SJSA1 (cell line): ENCODE data around the gene DRAXIN. TPM values are rescaled to one million over a fixed set of nuclear protein-coding genes. Genes with fewer than 3 reads are reported as not detected.

ENCODE experiments used
- DNase-seq, 2 experiments: peaks; one replicate each; pipeline ENCODE4 v3.0.0-alpha.2; 2015 to 2020; ENCODE audit warnings: low spot score in 2 of 2, low read depth in 1 of 2
- H3K27ac ChIP-seq: fragments of 250-450 bp; sonication (Bioruptor Pico); 2 replicates; pipeline ENCODE4 v1.5.1; 2020; ENCODE audit warnings: mild to moderate bottlenecking, moderate library complexity
- H3K27me3 ChIP-seq: fragments of 250-450 bp; sonication (Bioruptor Pico); replicated peaks from 2 replicates; pipeline ENCODE4 v1.5.1; 2020; ENCODE audit warnings: mild to moderate bottlenecking, moderate library complexity
- H3K36me3 ChIP-seq: fragments of 250-450 bp; sonication (Bioruptor Pico); 2 replicates; pipeline ENCODE4 v1.5.1; 2020; ENCODE audit warnings: mild to moderate bottlenecking
- H3K4me1 ChIP-seq: fragments of 250-450 bp; sonication (Bioruptor Pico); replicated peaks from 2 replicates; pipeline ENCODE4 v1.6.1; 2021; ENCODE audit warnings: mild to moderate bottlenecking
- H3K4me3 ChIP-seq: fragments of 250-450 bp; sonication (Bioruptor Pico); 2 replicates; pipeline ENCODE4 v1.5.1; 2020; ENCODE audit warnings: mild to moderate bottlenecking
- H3K9me3 ChIP-seq: fragments of 250-450 bp; sonication (Bioruptor Pico); replicated peaks from 2 replicates; pipeline ENCODE4 v1.5.1; 2020; ENCODE audit warnings: mild to moderate bottlenecking
- total RNA-seq: library from RNA; depleted of rRNA; stranded (reverse); fragments of >200 nt; shearing (Covaris generic); gene quantifications from 2 replicates; pipeline ENCODE4 v1.2.3, GENCODE V29; 2014

DRAXIN gene
- total RNA-seq, 1 experiment from 2014 or later: not detected

GRCh38 chr1:11748294-11749202, 57.0 kb downstream of the DRAXIN start:
- Histone ChIP-seq H3K4me1 (no peaks in the 10 kb centered on the region), H3K27me3 (no peaks in the 10 kb centered on the region), H3K27ac (no peak overlapping the region), H3K4me3 (no peak overlapping the region), H3K36me3 (no peaks in the 10 kb centered on the region), H3K9me3 (no peaks in the 10 kb centered on the region)
- DNase-seq: no peak

DNA sequence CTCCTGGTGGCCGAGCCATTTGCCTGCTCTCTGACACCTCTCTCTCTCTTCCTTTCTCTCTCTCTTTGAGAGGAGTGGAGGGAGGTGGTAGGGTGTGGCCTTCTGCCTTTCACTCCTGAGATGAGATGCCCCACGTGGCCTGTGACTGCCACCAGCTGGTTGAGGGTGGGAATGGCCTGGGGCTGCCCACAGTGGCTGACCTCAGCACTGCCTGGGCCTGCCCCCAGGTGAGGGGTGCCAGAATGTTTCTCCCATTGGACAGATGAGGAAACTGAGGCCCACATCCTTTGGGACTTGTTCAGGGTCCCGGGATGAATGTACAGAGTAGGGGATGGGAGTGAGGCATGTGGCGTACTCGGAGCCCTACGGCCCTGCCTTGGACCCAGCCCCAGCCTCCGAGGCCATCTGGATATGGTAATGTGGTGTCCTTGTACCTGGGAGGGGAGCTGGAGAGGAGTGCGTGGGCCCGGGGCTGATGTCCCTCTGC, 57.7 kb downstream of the DRAXIN start:
- Histone ChIP-seq H3K36me3 (no peaks in the 10 kb centered on the region), H3K4me3 (no peak overlapping the region), H3K27ac (no peak overlapping the region), H3K9me3 (no peaks in the 10 kb centered on the region), H3K27me3 (no peaks in the 10 kb centered on the region), H3K4me1 (no peaks in the 10 kb centered on the region)
- peak in 1 of 2 experiments; percentile 9 for DNase-seq

DNA sequence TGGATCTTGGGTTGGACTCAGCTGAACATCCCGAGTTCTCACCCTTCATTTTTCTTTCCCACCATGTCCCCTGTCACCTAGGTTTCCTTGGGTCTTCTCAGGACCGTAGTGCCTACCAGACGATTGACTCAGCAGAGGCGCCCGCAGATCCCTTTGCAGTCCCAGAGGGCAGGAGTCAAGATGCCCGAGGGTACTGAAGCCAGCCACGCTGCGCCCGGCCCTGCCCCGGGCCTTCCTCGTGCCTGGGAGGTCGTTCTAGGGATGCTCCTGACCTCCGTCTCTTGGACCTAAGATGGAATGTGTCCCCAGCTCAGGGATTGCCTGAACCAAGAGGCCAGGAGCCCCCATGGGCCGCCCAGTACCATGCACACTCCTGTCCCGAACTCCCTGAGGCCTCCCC, 58.5 kb downstream of the DRAXIN start:
- Histone ChIP-seq H3K4me1 (no peaks in the 10 kb centered on the region), H3K36me3 (no peaks in the 10 kb centered on the region), H3K9me3 (no peaks in the 10 kb centered on the region), H3K4me3 (no peak overlapping the region), H3K27ac (no peak overlapping the region), H3K27me3 (no peaks in the 10 kb centered on the region)
- DNase-seq: no peak

DNA sequence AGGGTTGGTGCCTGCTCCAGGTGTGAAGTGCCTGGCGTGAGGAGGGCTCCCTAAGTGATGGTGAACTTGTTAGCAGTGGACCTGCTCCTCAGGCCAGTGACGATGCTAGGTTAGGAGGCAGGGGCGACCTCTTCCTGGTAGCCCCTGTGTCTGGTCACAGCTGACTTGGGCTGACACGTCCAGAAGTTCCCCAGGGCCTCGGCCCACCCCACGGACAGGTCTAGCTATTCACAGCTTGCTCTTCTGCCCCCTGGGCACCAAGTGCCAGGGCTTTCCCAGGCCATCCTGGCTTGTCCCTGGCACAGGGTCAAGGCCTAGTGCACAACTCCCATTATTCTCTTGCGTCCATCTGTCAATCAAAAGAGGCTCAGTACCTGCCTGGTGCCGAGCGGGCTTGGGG, 59.6 kb downstream of the DRAXIN start:
- H3K4me1 ChIP-seq: no peaks in the 10 kb centered on the region
- H3K27me3 ChIP-seq: no peaks in the 10 kb centered on the region
- H3K9me3 ChIP-seq: no peaks in the 10 kb centered on the region

DNA sequence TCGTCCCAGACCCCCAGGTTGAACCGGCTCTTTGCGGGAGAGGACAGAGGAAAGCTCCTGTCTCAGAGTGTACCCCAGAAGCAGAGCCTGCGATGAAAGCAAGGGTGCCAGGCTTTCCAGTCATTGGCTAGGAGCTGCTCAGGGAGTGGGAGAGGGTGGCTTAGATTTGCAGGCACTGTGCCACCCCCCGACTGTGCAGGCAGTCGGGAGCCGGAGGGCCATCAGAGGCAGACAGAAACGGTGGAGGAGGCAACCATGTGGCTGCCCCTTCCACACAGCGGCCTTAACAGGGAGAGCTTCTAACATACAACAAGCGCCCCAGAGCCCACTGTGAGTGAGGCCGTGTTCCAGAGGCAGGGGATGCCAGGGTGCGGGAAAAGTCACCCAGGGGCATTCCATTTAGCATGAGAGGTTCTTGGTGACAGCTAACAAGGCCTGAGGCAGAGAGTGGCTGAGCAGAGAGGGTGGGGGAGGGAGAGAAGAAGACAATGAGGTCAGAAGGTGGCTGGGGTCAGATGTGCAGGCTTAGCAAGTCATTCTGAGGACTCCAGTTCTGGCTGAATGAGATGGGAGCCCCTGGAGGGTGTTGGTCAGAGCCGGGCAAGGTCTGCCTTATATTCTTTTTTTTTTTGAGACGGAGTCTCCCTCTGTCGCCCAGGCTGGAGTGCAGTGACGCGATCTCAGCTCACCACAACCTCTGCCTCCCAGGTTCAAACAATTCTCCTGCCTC, 61.0 kb downstream of the DRAXIN start:
- Histone ChIP-seq H3K9me3 (peaks cover 6% of the 10 kb centered on the region; the same call in 1 of the 2 replicates), H3K27ac (no peak overlapping the region), H3K36me3 (no peaks in the 10 kb centered on the region), H3K4me1 (no peaks in the 10 kb centered on the region), H3K4me3 (no peak overlapping the region), H3K27me3 (peaks cover 7% of the 10 kb centered on the region)
- no peak for DNase-seq

More for the DNA sequence above, 59.6 kb downstream of the DRAXIN start:
- DNase-seq: no peak
- Histone ChIP-seq H3K27ac (no peak overlapping the region), H3K36me3 (no peaks in the 10 kb centered on the region), H3K4me3 (no peak overlapping the region)

- Histone ChIP-seq H3K4me3 (no peak overlapping the region), H3K27me3 (peaks cover 9% of the 10 kb centered on the region), H3K36me3 (no peaks in the 10 kb centered on the region), H3K4me1 (no peaks in the 10 kb centered on the region), H3K9me3 (peaks cover 6% of the 10 kb centered on the region; the same call in 1 of the 2 replicates), H3K27ac (no peak overlapping the region)
- DNase-seq: no peak
These were observed 62.2 kb downstream of the DRAXIN start for GRCh38 chr1:11753555-11754208.

GRCh38 chr1:11757047-11757446, 65.5 kb downstream of the DRAXIN start:
- no peak overlapping the region for H3K27ac ChIP-seq
- H3K27me3 ChIP-seq: peaks cover 16% of the 10 kb centered on the region
- H3K36me3 ChIP-seq: no peaks in the 10 kb centered on the region
- no peak overlapping the region for H3K4me3 ChIP-seq
- H3K9me3 ChIP-seq: peaks cover 6% of the 10 kb centered on the region
- no peaks in the 10 kb centered on the region for H3K4me1 ChIP-seq
- no peak for DNase-seq

DNA sequence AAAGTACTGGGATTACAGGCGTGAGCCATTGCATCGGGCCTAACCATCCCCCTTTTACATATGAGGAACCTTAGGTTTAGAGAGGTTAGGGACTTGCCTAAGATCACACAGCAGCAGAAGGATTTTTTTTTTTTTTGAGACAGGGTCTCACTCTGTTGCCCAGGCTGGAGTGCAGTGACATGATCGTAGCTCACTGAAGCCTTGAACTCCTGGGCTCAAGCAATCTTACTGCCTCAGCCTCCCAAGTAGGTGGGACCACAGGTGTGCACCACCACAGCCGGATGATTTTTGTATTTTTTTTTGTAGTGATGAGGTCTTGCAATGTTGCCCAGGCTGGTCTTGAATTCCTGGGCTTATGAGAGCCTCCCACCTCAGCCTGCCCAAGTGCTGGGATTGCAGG, 68.3 kb downstream of the DRAXIN start:
- no peaks in the 10 kb centered on the region for H3K36me3 ChIP-seq
- H3K9me3 ChIP-seq: peaks cover 6% of the 10 kb centered on the region
- DNase-seq: no peak
- H3K4me3 ChIP-seq: no peak overlapping the region
- H3K27me3 ChIP-seq: peaks cover 17% of the 10 kb centered on the region
- H3K4me1 ChIP-seq: no peaks in the 10 kb centered on the region
- no peak overlapping the region for H3K27ac ChIP-seq

- Histone ChIP-seq H3K36me3 (no peaks in the 10 kb centered on the region), H3K27me3 (peaks cover 17% of the 10 kb centered on the region), H3K4me1 (no peaks in the 10 kb centered on the region), H3K27ac (no peak overlapping the region), H3K9me3 (peaks cover 6% of the 10 kb centered on the region), H3K4me3 (no peak overlapping the region)
- DNase-seq: no peak
These were observed 69.8 kb downstream of the DRAXIN start for GRCh38 chr1:11761285-11761684.

DNA sequence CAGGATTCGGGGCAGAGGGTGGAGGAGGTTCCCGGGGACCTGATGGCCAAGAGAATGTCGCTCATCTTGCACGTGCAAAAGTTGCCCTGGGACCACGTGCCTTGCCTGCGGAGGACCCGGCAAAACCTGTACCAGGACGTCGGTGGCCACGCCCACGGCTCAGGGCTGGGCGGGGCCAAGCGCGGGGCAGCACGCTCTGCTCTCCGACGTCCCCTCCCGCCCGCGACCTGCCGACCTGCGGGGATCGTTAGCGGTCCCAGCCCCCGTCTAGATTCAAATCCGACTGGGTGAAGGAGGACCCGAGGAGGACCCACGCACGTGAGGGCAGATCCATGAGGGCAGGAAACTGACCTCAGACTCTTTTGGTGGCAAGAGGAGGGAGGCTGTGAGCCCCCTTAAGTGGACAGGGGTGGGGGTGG, 70.5 kb downstream of the DRAXIN start, which contains the start of gene C1orf167:
TSS of gene C1orf167 (plus strand) at position 206 of the 419 bp plus-strand sequence. CDS start 2,208 bp downstream, outside the sequence.
- H3K27me3 ChIP-seq: peaks cover 16% of the 10 kb centered on the region
- H3K36me3 ChIP-seq: no peaks in the 10 kb centered on the region

DNA sequence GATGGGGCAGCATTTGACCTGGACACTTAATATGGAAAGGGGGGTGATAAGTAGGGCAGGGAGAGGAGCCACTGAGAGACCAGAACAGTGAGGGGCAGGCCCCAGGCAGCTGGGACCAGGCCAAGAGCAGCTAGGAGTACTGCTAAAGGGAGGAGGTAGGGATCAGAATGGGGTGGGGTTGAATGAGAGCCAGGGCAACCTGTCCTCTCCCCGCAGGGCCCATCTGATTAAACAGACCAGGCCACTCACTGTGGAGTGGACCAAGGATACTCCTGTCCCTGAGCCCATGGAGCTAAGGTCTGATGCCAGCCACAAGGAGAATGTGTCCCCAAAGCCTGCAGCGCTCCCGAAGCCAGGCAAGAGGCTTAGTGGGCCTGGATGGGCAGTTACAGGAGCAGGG, 72.6 kb downstream of the DRAXIN start:
- no peak overlapping the region for H3K27ac ChIP-seq
- H3K36me3 ChIP-seq: no peaks in the 10 kb centered on the region
- DNase-seq: no peak
- H3K4me1 ChIP-seq: no peaks in the 10 kb centered on the region
- H3K4me3 ChIP-seq: no peak overlapping the region
- H3K9me3 ChIP-seq: no peaks in the 10 kb centered on the region; the same call in 1 of the 2 replicates
- H3K27me3 ChIP-seq: peaks cover 13% of the 10 kb centered on the region

More for the DNA sequence above, 70.5 kb downstream of the DRAXIN start, which contains the start of gene C1orf167:
- H3K9me3 ChIP-seq: peaks cover 4% of the 10 kb centered on the region
- no peaks in the 10 kb centered on the region for H3K4me1 ChIP-seq
- H3K27ac ChIP-seq: no peak within 1 kb of the TSS
- no peak for DNase-seq
- no peak within 1 kb of the TSS for H3K4me3 ChIP-seq

DNA sequence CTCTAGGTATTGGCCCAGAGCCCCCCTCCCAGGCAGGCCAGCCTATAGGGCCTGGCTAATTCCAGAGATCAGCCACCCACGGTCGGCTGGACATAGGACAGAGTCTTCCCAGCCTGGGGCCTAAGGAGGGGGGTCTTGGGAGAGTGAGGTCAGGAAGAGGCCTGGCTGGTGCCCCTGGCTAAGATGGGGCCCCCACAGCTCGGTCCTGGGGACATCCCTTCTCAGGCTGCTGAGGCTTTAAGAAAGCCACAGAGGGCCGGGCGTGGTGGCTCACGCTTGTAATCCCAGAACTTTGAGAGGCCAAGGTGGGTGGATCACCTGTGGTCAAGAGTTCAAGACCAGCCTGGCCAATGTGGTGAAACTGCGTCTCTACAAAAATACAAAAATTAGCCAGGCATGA, 73.0 kb downstream of the DRAXIN start:
- no peak for DNase-seq
- Histone ChIP-seq H3K4me3 (no peak overlapping the region), H3K36me3 (no peaks in the 10 kb centered on the region), H3K9me3 (no peaks in the 10 kb centered on the region; the same call in 1 of the 2 replicates), H3K27me3 (peaks cover 13% of the 10 kb centered on the region), H3K27ac (no peak overlapping the region), H3K4me1 (no peaks in the 10 kb centered on the region)

DNA sequence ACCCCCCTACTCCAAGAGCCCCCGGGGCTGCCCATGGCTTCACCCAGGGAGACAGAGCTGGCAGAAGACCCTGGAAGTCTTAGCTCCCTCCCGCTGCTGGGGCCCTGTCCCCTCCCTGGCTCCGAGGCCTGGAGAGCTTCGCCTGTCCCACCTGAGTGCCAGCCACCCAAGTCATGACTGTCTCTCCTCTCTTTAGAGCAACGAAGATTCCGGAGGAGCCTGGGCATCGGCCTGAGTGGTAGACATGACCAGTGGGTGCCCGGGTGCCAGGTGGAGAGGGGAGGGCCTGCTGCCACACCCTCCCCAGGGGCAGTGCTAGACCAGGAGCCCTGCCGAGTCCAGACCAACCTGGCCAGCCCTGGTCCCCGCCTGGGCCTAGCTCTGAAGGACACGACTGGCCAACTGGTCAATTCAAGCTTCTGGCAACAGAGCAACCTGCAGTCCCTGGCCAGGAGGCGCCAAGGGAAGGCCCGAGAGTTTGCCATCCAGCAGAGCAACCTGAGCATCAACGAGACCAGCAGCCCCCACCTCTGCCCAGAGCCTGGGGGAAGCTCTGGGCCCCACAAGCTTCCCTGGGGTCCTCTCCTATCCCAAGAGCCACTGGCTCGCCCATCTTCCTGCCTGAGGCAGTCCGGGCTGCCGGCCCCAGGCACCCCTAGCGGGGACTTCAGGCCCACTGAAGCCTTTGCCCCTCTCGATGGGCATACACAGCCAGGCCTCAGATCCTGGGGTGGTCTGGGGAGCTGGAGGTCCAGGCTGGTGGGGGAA, 74.3 kb downstream of the DRAXIN start:
- no peak for DNase-seq
- Histone ChIP-seq H3K4me3 (no peak overlapping the region), H3K4me1 (no peaks in the 10 kb centered on the region), H3K36me3 (no peaks in the 10 kb centered on the region), H3K9me3 (no peaks in the 10 kb centered on the region), H3K27me3 (peaks cover 19% of the 10 kb centered on the region), H3K27ac (no peak overlapping the region)
